Right lobe of liver (tissue), 4 donors: ENCODE data around the gene ANKH.

ENCODE experiments used
- CTCF ChIP-seq, 4 donors: fragments of 200-600 bp in 3 of 4; fragments of 450-650 bp in 1 of 4; IDR thresholded peaks; one replicate each; pipeline versions ENCODE4 v1.5.1 to v1.8.0; 2016 to 2022; ENCODE audit warnings: antibody characterized with exemption in 4 of 4, mild to moderate bottlenecking in 2 of 4
- POLR2A ChIP-seq: fragments of 450-650 bp; IDR thresholded peaks from one replicate; pipeline ENCODE4 v1.6.1; 2017; ENCODE audit warnings: antibody characterized with exemption, mild to moderate bottlenecking
- donor health status: DM: no; HTN: no; CAD: no.
- donor health status: DM: no; HTN: no; CAD: no.
- donor health status: DM: no; HTN: yes; CAD: no.

- TF ChIP-seq CTCF (IDR thresholded peaks at IDR 0.05) (no peak), POLR2A (no peak)
Measured at GRCh38 chr5:14712131-14712530, 159.4 kb downstream of the ANKH start.
